Measurements from ENCODE around the gene ALDH8A1. TPM values are rescaled to one million over a fixed set of nuclear protein-coding genes. Genes with fewer than 3 reads are reported as not detected.

ALDH8A1 gene
- total and polyA plus RNA-seq, 4 donors = 0.30 to 1.1 (median 0.57) TPM

- no peaks in the 10 kb centered on the region for H3K36me3 ChIP-seq (ENCODE audit: control insufficient read depth in 4 of 4, insufficient read depth in 4 of 4, low read length in 4 of 4)
- no peak overlapping the region for H3K4me3 ChIP-seq
- H3K27ac ChIP-seq (ENCODE audit: low read depth in 1 of 2, low read length in 1 of 2) = no peak overlapping the region
- WGBS, 2 donors = 83 to 94% methylated on average over 6 of the region's 6 CpGs
- peaks cover 0 to 3% (median 0%) of the 10 kb centered on the region in 4 donors for H3K9me3 ChIP-seq (ENCODE audit: control insufficient read depth in 4 of 4, insufficient read depth in 3 of 4, low read length in 3 of 4)
- TF ChIP-seq CTCF (IDR thresholded peaks at IDR 0.05; ENCODE audit: control extremely low read depth, extremely low read depth) = no peak
- H3K9ac ChIP-seq (ENCODE audit: insufficient read depth in 1 of 2, low read length in 2 of 2) = no peak overlapping the region
- DNase-seq (no peak), ATAC-seq (ENCODE audit: insufficient read depth, low FRiP score) (no peak)
- no peaks in the 10 kb centered on the region for H3K27me3 ChIP-seq (ENCODE audit: control insufficient read depth in 3 of 3, insufficient read depth in 3 of 3, low read length in 2 of 3)
- no peaks in the 10 kb centered on the region for H3K4me1 ChIP-seq (ENCODE audit: control insufficient read depth in 5 of 5, insufficient read depth in 5 of 5, low read length in 5 of 5)
Observed at GRCh38 chr6:134921721-134922261, 28.1 kb downstream of the ALDH8A1 start.

GRCh38 chr6:134921276-134921675 lies 28.6 kb downstream of the ALDH8A1 start:
- WGBS, 2 donors = 88 to 91% methylated on average over 5 of the region's 5 CpGs
- Histone ChIP-seq H3K4me3 (no peak overlapping the region), H3K4me1 (ENCODE audit: control insufficient read depth in 5 of 5, insufficient read depth in 5 of 5, low read length in 5 of 5) (no peaks in the 10 kb centered on the region), H3K36me3 (ENCODE audit: control insufficient read depth in 4 of 4, insufficient read depth in 4 of 4, low read length in 4 of 4) (no peaks in the 10 kb centered on the region), H3K9ac (ENCODE audit: insufficient read depth in 1 of 2, low read length in 2 of 2) (no peak overlapping the region), H3K9me3 (ENCODE audit: control insufficient read depth in 4 of 4, insufficient read depth in 3 of 4, low read length in 3 of 4) (peaks cover 0 to 3% (median 0%) of the 10 kb centered on the region in 4 donors), H3K27ac (ENCODE audit: low read depth in 1 of 2, low read length in 1 of 2) (no peak overlapping the region), H3K27me3 (ENCODE audit: control insufficient read depth in 3 of 3, insufficient read depth in 3 of 3, low read length in 2 of 3) (no peaks in the 10 kb centered on the region)
- ATAC-seq (ENCODE audit: insufficient read depth, low FRiP score) (no peak), DNase-seq (no peak)
- no peak for TF ChIP-seq CTCF (IDR thresholded peaks at IDR 0.05; ENCODE audit: control extremely low read depth, extremely low read depth)

GRCh38 chr6:134920422-134920821 lies 29.5 kb downstream of the ALDH8A1 start:
- WGBS, 2 donors = 76 to 79% methylated on average over 2 of the region's 2 CpGs
- H3K27me3 ChIP-seq (ENCODE audit: control insufficient read depth in 3 of 3, insufficient read depth in 3 of 3, low read length in 2 of 3) = no peaks in the 10 kb centered on the region
- no peak for ATAC-seq (ENCODE audit: insufficient read depth, low FRiP score)
- no peak overlapping the region for H3K27ac ChIP-seq (ENCODE audit: low read depth in 1 of 2, low read length in 1 of 2)
- no peak for TF ChIP-seq CTCF (IDR thresholded peaks at IDR 0.05; ENCODE audit: control extremely low read depth, extremely low read depth)
- H3K9ac ChIP-seq (ENCODE audit: insufficient read depth in 1 of 2, low read length in 2 of 2) = no peak overlapping the region
- H3K4me1 ChIP-seq (ENCODE audit: control insufficient read depth in 5 of 5, insufficient read depth in 5 of 5, low read length in 5 of 5) = no peaks in the 10 kb centered on the region
- H3K4me3 ChIP-seq = no peak overlapping the region
- no peak for DNase-seq
- no peaks in the 10 kb centered on the region for H3K36me3 ChIP-seq (ENCODE audit: control insufficient read depth in 4 of 4, insufficient read depth in 4 of 4, low read length in 4 of 4)
- peaks cover 0 to 3% (median 0%) of the 10 kb centered on the region in 4 donors for H3K9me3 ChIP-seq (ENCODE audit: control insufficient read depth in 4 of 4, insufficient read depth in 3 of 4, low read length in 3 of 4)

DNA sequence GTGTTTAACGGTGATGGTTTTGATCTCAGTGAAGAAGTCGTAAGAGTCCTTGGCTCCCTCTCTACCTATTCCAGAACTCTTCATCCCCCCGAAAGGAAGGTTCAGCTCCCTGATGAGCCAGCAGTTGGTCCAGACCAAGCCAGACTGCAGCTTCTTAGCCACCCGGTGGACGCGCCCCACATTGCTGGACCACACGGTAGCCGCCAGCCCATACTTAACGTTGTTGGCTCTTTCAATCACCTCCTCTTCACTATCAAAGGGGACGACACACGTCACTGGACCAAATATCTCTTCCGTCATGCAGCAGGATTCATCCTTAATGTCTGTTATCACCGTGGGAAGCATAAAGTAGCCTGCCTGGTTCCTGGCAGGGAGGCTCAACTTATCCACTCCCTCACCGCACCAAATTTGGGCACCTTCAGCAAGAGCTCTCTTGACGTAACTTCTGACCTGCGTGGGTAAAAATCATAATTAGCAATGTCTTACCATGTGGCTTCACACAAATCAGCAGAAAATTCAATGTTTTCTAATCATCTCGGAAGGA lies 31.4 kb downstream of the ALDH8A1 start:
- H3K9me3 ChIP-seq (ENCODE audit: control insufficient read depth in 4 of 4, insufficient read depth in 3 of 4, low read length in 3 of 4) = peaks cover 0 to 3% (median 0%) of the 10 kb centered on the region in 4 donors
- ATAC-seq (ENCODE audit: insufficient read depth, low FRiP score) = no peak
- no peak overlapping the region for H3K4me3 ChIP-seq
- H3K9ac ChIP-seq (ENCODE audit: insufficient read depth in 1 of 2, low read length in 2 of 2) = no peak overlapping the region
- WGBS, 2 donors = 93 to 95% methylated on average over 17 of the region's 17 CpGs
- H3K27me3 ChIP-seq (ENCODE audit: control insufficient read depth in 3 of 3, insufficient read depth in 3 of 3, low read length in 2 of 3) = no peaks in the 10 kb centered on the region
- no peak for TF ChIP-seq CTCF (IDR thresholded peaks at IDR 0.05; ENCODE audit: control extremely low read depth, extremely low read depth)
- H3K36me3 ChIP-seq (ENCODE audit: control insufficient read depth in 4 of 4, insufficient read depth in 4 of 4, low read length in 4 of 4) = no peaks in the 10 kb centered on the region
- no peaks in the 10 kb centered on the region for H3K4me1 ChIP-seq (ENCODE audit: control insufficient read depth in 5 of 5, insufficient read depth in 5 of 5, low read length in 5 of 5)
- DNase-seq = no peak
- H3K27ac ChIP-seq (ENCODE audit: low read depth in 1 of 2, low read length in 1 of 2) = no peak overlapping the region
